Aortic smooth muscle cell (primary cell): ENCODE data around the gene FPR3. TPM values are rescaled to one million over a fixed set of nuclear protein-coding genes. Genes with fewer than 3 reads are reported as not detected.

ENCODE experiments used
- total RNA-seq: library from RNA; depleted of rRNA; stranded (reverse); fragments of >200 nt; gene quantifications from 2 replicates; pipeline ENCODE4 v1.2.3, GENCODE V29; 2014

The FPR3 gene
- total RNA-seq: under 0.01 TPM in 2 replicates

GRCh38 chr19:51794885-51795490 is at the start of gene FPR3:
TSS of gene FPR3 (plus strand) at chr19:51795157. CDS start at chr19:51823749, 28,592 bp downstream.

GRCh38 chr19:51751655-51752054 is 43.3 kb upstream of the FPR3 start, which contains the start of gene FPR1:
TSS of gene FPR1 (minus strand) at chr19:51751878. CDS start at chr19:51746994, 4,884 bp downstream.

GRCh38 chr19:51760697-51761356 is 34.1 kb upstream of the FPR3 start, which contains the start of gene FPR2:
TSS of gene FPR2 (plus strand) at chr19:51761180. CDS start at chr19:51768659, 7,479 bp downstream.

Other genes with a start within 250 kb of the FPR3 start
- gene ZNF175, start 223.9 kb upstream of the FPR3 start, total RNA-seq: 3.4 and 4.5 TPM in 2 replicates
- not detected in 2 replicates for gene SIGLEC5, start 164.8 kb upstream of the FPR3 start, total RNA-seq
- gene SIGLEC14, start 148.3 kb upstream of the FPR3 start, total RNA-seq: not detected in 2 replicates
- gene SPACA6, start 101.8 kb upstream of the FPR3 start, total RNA-seq: 4.8 and 8.1 TPM in 2 replicates
- not detected in 2 replicates for gene HAS1, start 71.2 kb upstream of the FPR3 start, total RNA-seq
- gene FPR1, start 43.3 kb upstream of the FPR3 start, total RNA-seq: not detected in 2 replicates
- not detected in 2 replicates for gene FPR2, start 34.0 kb upstream of the FPR3 start, total RNA-seq
- gene ZNF577, start 92.8 kb downstream of the FPR3 start, total RNA-seq: 6.1 and 7.3 TPM in 2 replicates
- 4.1 and 5.4 TPM in 2 replicates for gene ZNF649, start 109.9 kb downstream of the FPR3 start, total RNA-seq
- 6.3 and 8.2 TPM in 2 replicates for gene ZNF613, start 132.3 kb downstream of the FPR3 start, total RNA-seq
- gene ZNF350, start 191.7 kb downstream of the FPR3 start, total RNA-seq: 11.1 and 11.3 TPM in 2 replicates
- gene ZNF615, start 213.1 kb downstream of the FPR3 start, total RNA-seq: 11.4 and 15.2 TPM in 2 replicates
- 8.8 and 10.2 TPM in 2 replicates for gene ZNF614, start 233.2 kb downstream of the FPR3 start, total RNA-seq